Fibroblast of mammary gland (primary cell): ENCODE data around the gene PCDH15.

Experiments used
- DNase-seq: peaks from one replicate; pipeline ENCODE4 v3.0.0-alpha.2; 2010; ENCODE audit warnings: low read depth
- H3K4me3 ChIP-seq: 2 replicates; pipeline ENCODE4 v1.5.1; 2011; ENCODE audit warnings: low read depth, mild to moderate bottlenecking, low read length, moderate library complexity; ENCODE audit not compliant: control insufficient read depth
- TF ChIP-seq, protein P1 (sequence below): conservative IDR thresholded peaks from 2 replicates; pipeline ENCODE4 v1.5.1; 2011; ENCODE audit warnings: low read depth, low read length, inconsistent platforms; ENCODE audit not compliant: control insufficient read depth, insufficient read depth

PCDH15 gene

DNA sequence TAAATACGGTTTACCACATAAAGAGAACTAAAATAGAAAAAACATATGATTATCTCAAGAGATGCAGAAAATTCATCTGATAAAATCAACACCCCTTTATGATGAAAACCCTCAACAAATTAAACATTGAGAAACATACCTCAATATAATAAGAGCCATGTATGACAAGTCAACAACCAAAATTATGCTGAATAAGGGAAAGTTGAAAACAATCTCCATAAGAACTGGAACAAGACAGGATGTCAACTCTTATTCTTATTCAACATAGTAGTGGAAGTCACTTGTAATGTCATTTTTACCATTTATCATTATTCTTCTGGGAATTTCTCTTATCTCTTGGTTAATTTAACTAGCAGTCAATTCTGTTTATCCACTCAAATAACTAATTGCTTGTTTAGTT lies 79.0 kb downstream of the PCDH15 start:
- DNase-seq, result no peak
- no peak overlapping the region for H3K4me3 ChIP-seq
- TF ChIP-seq, protein P1, sequence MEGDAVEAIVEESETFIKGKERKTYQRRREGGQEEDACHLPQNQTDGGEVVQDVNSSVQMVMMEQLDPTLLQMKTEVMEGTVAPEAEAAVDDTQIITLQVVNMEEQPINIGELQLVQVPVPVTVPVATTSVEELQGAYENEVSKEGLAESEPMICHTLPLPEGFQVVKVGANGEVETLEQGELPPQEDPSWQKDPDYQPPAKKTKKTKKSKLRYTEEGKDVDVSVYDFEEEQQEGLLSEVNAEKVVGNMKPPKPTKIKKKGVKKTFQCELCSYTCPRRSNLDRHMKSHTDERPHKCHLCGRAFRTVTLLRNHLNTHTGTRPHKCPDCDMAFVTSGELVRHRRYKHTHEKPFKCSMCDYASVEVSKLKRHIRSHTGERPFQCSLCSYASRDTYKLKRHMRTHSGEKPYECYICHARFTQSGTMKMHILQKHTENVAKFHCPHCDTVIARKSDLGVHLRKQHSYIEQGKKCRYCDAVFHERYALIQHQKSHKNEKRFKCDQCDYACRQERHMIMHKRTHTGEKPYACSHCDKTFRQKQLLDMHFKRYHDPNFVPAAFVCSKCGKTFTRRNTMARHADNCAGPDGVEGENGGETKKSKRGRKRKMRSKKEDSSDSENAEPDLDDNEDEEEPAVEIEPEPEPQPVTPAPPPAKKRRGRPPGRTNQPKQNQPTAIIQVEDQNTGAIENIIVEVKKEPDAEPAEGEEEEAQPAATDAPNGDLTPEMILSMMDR, result no peak

DNA sequence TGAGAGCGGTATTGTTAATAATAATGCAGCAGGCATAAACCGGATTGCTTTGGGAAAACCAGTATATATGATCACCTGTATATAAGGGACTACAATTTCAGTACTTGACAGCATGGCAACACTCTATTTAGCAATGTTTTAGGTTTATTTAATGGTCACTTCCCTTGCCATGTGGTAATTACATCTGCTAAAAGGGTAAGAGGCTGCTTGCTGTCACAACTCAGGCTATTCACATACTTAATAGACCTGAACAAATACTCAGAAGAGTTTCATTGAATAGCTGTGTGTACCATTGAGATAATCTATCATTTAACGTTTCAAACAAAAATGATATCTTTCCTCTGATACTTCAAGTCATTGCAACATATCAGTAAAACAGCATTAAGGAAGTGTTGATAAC lies 90.1 kb downstream of the PCDH15 start:
- no peak for DNase-seq
- no peak overlapping the region for H3K4me3 ChIP-seq
- TF ChIP-seq, protein P1, result no peak

DNA sequence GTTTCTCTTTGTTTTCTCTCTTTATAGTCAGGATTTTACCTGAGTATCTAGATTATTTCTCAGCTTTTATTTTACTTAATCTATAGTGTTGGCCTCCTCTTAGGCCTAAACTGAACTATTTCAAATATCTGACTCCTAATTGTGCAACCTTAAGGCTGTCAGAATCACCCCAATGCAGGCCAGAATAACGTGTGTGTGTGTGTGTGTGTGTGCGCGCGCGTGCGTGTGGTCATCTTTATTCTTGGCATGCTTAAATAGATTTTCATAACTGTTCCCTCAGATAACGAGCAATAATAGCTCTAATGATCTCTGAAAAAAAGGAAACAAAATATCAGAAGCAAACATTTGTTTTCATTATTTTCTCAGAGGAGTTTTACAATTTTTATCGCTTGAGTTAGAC lies 92.4 kb downstream of the PCDH15 start:
- no peak for DNase-seq
- TF ChIP-seq, protein P1, result no peak

DNA sequence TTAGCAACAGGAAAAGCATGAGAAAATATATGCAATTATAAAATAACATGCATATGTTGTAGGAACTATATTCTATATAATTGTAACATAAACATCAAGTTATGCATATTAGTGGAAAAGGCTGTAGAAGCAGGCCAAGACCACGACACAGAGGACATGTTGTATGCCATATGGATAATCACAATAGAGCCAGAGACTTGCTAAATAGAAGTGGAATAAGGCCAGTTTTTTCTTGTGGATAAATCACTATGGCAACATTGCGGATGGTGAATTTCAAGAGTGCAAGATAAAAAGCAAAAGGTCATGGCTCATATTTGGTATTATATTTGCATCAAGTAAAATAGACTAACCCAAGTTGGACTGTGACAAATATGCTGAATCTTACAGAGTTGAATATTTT lies 93.0 kb downstream of the PCDH15 start:
- TF ChIP-seq, protein P1, result no peak
- H3K4me3 ChIP-seq, result no peak overlapping the region
- no peak for DNase-seq

More for the DNA sequence above, 92.4 kb downstream of the PCDH15 start:
- no peak overlapping the region for H3K4me3 ChIP-seq

DNA sequence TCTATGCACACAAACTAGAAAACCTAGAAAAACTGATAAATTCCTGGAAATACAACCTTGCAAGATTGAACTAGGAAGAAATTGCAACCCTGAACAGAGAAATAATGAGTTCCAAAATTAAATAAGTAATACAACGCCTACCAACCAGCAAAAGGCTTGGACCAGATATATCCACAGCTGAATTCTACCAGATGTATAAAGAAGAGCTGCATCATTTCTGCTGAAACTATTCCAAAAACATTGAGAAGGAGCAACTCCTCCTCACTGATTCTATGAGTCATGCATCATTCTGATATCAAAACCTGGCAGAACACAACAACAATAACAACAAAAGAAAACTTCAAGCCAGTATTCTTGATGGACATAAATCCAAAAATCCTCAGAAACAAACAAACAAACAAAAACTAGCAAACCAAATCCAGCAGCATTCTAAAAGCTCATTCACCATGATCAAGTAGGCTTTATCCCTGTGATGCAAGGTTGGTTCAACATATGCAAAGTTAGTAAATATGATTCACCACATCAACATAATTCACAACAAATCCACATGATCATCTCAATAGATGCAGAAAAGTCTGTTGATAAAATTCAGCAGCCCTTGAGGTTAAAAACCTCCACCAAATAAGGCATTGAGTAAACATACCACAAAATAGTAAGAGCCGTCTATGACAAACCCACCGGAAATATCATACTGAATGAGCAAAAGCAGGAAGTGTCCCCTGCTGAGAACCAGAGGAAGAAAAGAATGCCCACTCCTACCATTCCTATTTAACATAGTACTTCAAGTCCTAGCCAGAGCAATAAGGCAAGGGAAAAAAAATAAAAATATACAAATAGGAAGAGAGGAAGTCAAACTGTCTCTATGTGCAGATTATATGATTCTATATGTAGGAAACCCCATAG lies 98.2 kb downstream of the PCDH15 start:
- no peak for DNase-seq
- TF ChIP-seq, protein P1, result no peak
- no peak overlapping the region for H3K4me3 ChIP-seq

DNA sequence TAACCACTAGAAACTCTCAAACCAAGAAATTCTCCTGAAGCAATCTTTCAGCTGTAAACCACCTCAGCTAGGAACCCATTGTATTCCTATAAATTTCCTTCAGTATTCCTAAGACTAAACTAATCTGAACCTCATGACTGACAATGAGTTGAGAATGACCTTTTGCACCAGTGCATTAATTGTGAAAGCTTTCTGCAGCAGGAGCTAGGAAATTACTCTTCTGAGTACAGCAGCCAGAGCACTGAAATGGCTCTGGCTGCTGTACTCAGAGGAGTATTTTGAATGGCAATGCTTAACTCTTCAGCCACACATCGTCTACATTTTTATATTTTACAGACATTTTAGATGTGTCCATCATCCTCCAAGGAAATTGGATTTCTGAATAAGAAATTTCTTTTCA lies 109.7 kb downstream of the PCDH15 start:
- TF ChIP-seq, protein P1, result no peak
- DNase-seq, result no peak

More for the DNA sequence above, 109.7 kb downstream of the PCDH15 start:
- no peak overlapping the region for H3K4me3 ChIP-seq
